Adrenal gland (tissue), 12 donors: Measurements from ENCODE around the gene LPIN1. TPM values are rescaled to one million over a fixed set of nuclear protein-coding genes. Genes with fewer than 3 reads are reported as not detected.

Experiments used
- DNase-seq, 7 donors: peaks; one replicate each; pipeline ENCODE4 v3.0.0-alpha.2; 2019 to 2020
- H3K27ac ChIP-seq, 5 donors: fragments of 200-600 bp; sonication (generic) in 4 of 5; 1 replicate in 3 of 5; 2 replicates in 2 of 5; pipeline versions ENCODE4 v1.5.1 to v1.8.0; 2016 to 2020; ENCODE audit warnings: mild to moderate bottlenecking in 1 of 5
- H3K27me3 ChIP-seq: fragments of 200-600 bp; 2 replicates; pipeline ENCODE4 v1.8.0; 2021
- H3K36me3 ChIP-seq, 2 donors: fragments of 200-600 bp; replicated peaks in 1 of 2; 1 replicate in 1 of 2; 2 replicates in 1 of 2; pipeline versions ENCODE4 v1.5.1 to v1.8.0; 2018 to 2022
- H3K4me1 ChIP-seq, 2 donors: fragments of 200-600 bp; replicated peaks in 1 of 2; 1 replicate in 1 of 2; 2 replicates in 1 of 2; pipeline versions ENCODE4 v1.5.1 to v1.8.0; 2018 to 2021
- H3K4me3 ChIP-seq, 4 donors: fragments of 200-600 bp; sonication (generic) in 3 of 4; one replicate each; pipeline ENCODE4 v1.5.1; 2016 to 2018
- H3K9me3 ChIP-seq, 3 donors: fragments of 200-600 bp; sonication (generic) in 1 of 3; replicated peaks in 1 of 3; 1 replicate in 2 of 3; 2 replicates in 1 of 3; pipeline versions ENCODE4 v1.5.1 to v1.8.0; 2016 to 2021
- CTCF ChIP-seq, 6 experiments: fragments of 450-650 bp in 4 of 6; fragments of 200-600 bp in 2 of 6; sonication (generic) in 1 of 6; IDR thresholded peaks; 1 replicate in 5 of 6; 2 replicates in 1 of 6; pipeline versions ENCODE4 v1.5.1 to v1.8.0; 2016 to 2021; ENCODE audit warnings: antibody characterized with exemption in 6 of 6, mild to moderate bottlenecking in 2 of 6, moderate library complexity in 1 of 6
- POLR2A ChIP-seq, 2 donors: fragments of 450-650 bp; IDR thresholded peaks; one replicate each; pipeline ENCODE4 v1.6.1; 2017; ENCODE audit warnings: antibody characterized with exemption in 2 of 2, mild to moderate bottlenecking in 2 of 2, moderate library complexity in 1 of 2
- WGBS, 4 donors: extraction: QIAGEN DNeasy Blood & Tissue Kit in 2 of 4; methylation state at CpG; one replicate each; pipeline versions ENCODE4 v1.1.5 to v1.1.7; 2013 to 2017; 5-methylcytosine and 5-hydroxymethylcytosine counted together
- intact Hi-C, 2 donors: fragments of 100-400 bp; cut with DNase I; formaldehyde crosslinking; loops; one replicate each; pipeline versions ENCODE4 v1.14.1 to v1.15.0; 2022 to 2023
- polyA plus RNA-seq, 3 donors: library from polyadenylated mRNA; stranded (reverse); fragments of 200-250 nt in 2 of 3; fragments of 350-450 nt in 1 of 3; fragmentation: Illumina TruSeq in 1 of 3; extraction: RNeasy Lipid Tissue Mini Kit (QIAGEN cat#74804) in 1 of 3; gene quantifications; one replicate each; pipeline ENCODE4 v1.2.3, GENCODE V29; 2013 to 2014
- total RNA-seq, 9 donors: library from RNA; depleted of rRNA in 4 of 9; stranded (reverse); fragments of >200 nt in 4 of 9; fragments of 120-200 nt in 1 of 9; fragmentation: NEBNext Ultra II Directional in 1 of 9; extraction: Animal tissue kit (Norgen Biotek cat#: 25700) in 1 of 9; gene quantifications; one replicate each; pipeline versions ENCODE4 v1.1.0 to v1.2.4, GENCODE V29; 2013 to 2023
- donor health status: healthy with polysubstance abuse.
- donor health status: Bipolar disorder and iron deficiency.
- donor health status: DM: yes; HTN: yes; CAD: no.
- donor health status: DM: no; HTN: no; CAD: no.
- donor health status: DM: no; HTN: no; CAD: no.
- donor health status: DM: yes; HTN: yes; CAD: no.

Gene LPIN1
- total and polyA plus RNA-seq, 12 donors, result 17.0 to 58.5 (median 36.8) TPM

GRCh38 chr2:11872948-11873269, 126.5 kb downstream of the LPIN1 start:
- Histone ChIP-seq H3K4me1 (peaks cover 0 to 4% of the 10 kb centered on the region in 2 donors), H3K4me3 (no peak overlapping the region), H3K27ac (no peak overlapping the region), H3K36me3 (no peaks in the 10 kb centered on the region), H3K27me3 (no peaks in the 10 kb centered on the region), H3K9me3 (no peaks in the 10 kb centered on the region)
- no peak for TF ChIP-seq CTCF (IDR thresholded peaks at IDR 0.05)
- TF ChIP-seq POLR2A (IDR thresholded peaks at IDR 0.05), result no peak
- WGBS, 4 donors, result 57 to 87% (median 62%) methylated on average over 2 of the region's 2 CpGs
- DNase-seq, result no peak
- intact Hi-C loops, result no loop called here

GRCh38 chr2:11873356-11874154, 127.1 kb downstream of the LPIN1 start:
- no peaks in the 10 kb centered on the region for H3K27me3 ChIP-seq
- H3K9me3 ChIP-seq, result no peaks in the 10 kb centered on the region
- 69 to 84% (median 80%) methylated on average over 11 of the region's 11 CpGs for WGBS, 4 donors
- no peaks in the 10 kb centered on the region for H3K36me3 ChIP-seq
- H3K27ac ChIP-seq, result no peak overlapping the region
- DNase-seq, result peak in 1 of 7 donors; percentile 34
- intact Hi-C loops, result no loop called here
- H3K4me1 ChIP-seq, result peaks cover 0 to 4% of the 10 kb centered on the region in 2 donors
- H3K4me3 ChIP-seq, result no peak overlapping the region
- TF ChIP-seq POLR2A (IDR thresholded peaks at IDR 0.05), result no peak
- TF ChIP-seq CTCF (IDR thresholded peaks at IDR 0.05), result no peak

GRCh38 chr2:11874861-11875260, 128.4 kb downstream of the LPIN1 start:
- peaks cover 0 to 4% of the 10 kb centered on the region in 2 donors for H3K4me1 ChIP-seq
- WGBS, 4 donors, result 84 to 95% (median 91%) methylated on average over 7 to 15 of the region's 15 CpGs
- no peaks in the 10 kb centered on the region for H3K9me3 ChIP-seq
- DNase-seq, result no peak
- TF ChIP-seq POLR2A (IDR thresholded peaks at IDR 0.05), result no peak
- TF ChIP-seq CTCF (IDR thresholded peaks at IDR 0.05), result no peak
- no peaks in the 10 kb centered on the region for H3K36me3 ChIP-seq
- no peak overlapping the region for H3K4me3 ChIP-seq
- intact Hi-C loops, result no loop called here
- H3K27ac ChIP-seq, result no peak overlapping the region
- no peaks in the 10 kb centered on the region for H3K27me3 ChIP-seq

- DNase-seq, result no peak
- TF ChIP-seq POLR2A (IDR thresholded peaks at IDR 0.05) (no peak), CTCF (IDR thresholded peaks at IDR 0.05) (no peak)
- H3K9me3 ChIP-seq, result no peaks in the 10 kb centered on the region
- no peaks in the 10 kb centered on the region for H3K36me3 ChIP-seq
- H3K4me1 ChIP-seq, result peaks cover 0 to 4% of the 10 kb centered on the region in 2 donors
- intact Hi-C loops, result no loop called here
- 82 to 97% (median 88%) methylated on average over 2 of the region's 2 CpGs for WGBS, 4 donors
- H3K27ac ChIP-seq, result no peak overlapping the region
- no peak overlapping the region for H3K4me3 ChIP-seq
- no peaks in the 10 kb centered on the region for H3K27me3 ChIP-seq
Observed at GRCh38 chr2:11875481-11875880, 129.0 kb downstream of the LPIN1 start.
